ENCODE results near the gene SUN1. TPM values are rescaled to one million over a fixed set of nuclear protein-coding genes. Genes with fewer than 3 reads are reported as not detected.
A peak's percentile ranks its signal among the peaks of the same experiment; 100 is the strongest.

The SUN1 gene
- total and polyA plus RNA-seq, 10 of the 15 experiments (the other 5 are each of a cell fraction or from before 2014, with no cell fraction given) = 27.8 to 107 (median 65.8) TPM

- no peak for TF ChIP-seq ZSCAN29 (IDR thresholded peaks at IDR 0.05)
- TF ChIP-seq EZH2 (IDR thresholded peaks at IDR 0.05; ENCODE audit: borderline replicate concordance, control insufficient read depth, low read depth, low read length) = no peak
- no peak for TF ChIP-seq NFYB (IDR thresholded peaks at IDR 0.05; ENCODE audit: insufficient read depth, low read depth, low read length)
- no peak for TF ChIP-seq CBX3 (IDR thresholded peaks at IDR 0.05; ENCODE audit: borderline replicate concordance, low read depth)
- no peak for TF ChIP-seq JUND (IDR thresholded peaks at IDR 0.05; ENCODE audit: low read depth, low read length)
These were observed 2.7 kb downstream of the SUN1 start (continued) for GRCh38 chr7:835021-835420.

DNA sequence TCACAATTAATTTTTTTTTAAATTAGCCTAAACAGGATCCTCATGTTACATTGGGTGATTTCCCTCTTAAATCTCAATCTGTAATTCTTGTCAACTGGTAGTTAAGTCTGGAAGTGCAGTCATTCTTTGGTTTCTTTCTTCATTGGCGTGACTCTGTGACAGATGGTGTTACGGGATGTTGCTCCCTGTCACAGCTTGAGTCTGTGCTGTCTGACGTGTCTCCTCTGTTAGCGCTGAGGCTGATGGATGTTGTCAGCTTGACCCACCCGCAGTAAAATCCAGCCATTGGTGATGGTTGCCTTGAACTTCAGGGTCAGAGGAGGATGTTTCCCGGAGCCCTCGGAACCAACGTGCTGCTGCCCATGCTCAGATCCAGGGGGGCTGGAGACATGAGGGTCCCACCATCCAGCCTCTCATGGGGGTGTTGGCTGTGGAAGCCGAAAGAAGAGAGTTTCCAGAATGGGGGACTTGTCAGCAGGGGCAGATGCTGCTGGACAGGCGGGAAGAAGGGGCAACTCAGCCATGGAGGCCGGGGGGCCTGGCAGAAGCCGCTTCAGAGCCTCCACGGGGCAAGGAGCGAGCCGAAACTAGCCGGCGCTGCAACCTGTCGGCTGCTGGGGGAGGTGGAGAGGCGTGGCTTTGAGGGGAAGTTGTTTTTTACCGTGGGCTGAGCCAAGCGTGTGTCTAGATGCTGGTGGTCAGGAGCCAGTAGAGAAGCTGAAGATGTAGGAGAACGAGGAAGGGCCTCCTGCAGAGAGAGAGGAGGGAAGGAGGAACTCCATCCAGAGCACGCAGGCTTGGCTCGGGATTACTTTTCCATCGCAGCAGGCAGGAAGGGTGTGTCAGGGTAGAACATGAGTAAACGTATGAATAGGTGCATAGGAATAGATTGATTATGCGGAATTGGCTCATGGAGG, 3.5 kb downstream of the SUN1 start:
- in situ Hi-C loops (cut with MboI) = no loop called here
- Histone ChIP-seq H2AFZ (ENCODE audit: control insufficient read depth, low read depth, low read length) (no peak overlapping the region), H3K9ac (ENCODE audit: control insufficient read depth, insufficient read depth, low read length) (peak overlapping the region; percentile 8; the same call in 1 of the 2 replicates), H3K4me2 (ENCODE audit: control insufficient read depth, insufficient read depth) (no peak overlapping the region), H3K79me2 (ENCODE audit: control insufficient read depth, insufficient read depth, low read length) (peaks cover 33% of the 10 kb centered on the region), H3K4me3 (no peak overlapping the region), H3K4me1 (ENCODE audit: control insufficient read depth, insufficient read depth, low read length) (peaks cover 18% of the 10 kb centered on the region), H3K27me3 (replicated peaks in 1 of 2; ENCODE audit: control insufficient read depth in 2 of 2, insufficient read depth in 2 of 2, low read length in 1 of 2) (no peaks in the 10 kb centered on the region), H4K20me1 (ENCODE audit: control insufficient read depth, insufficient read depth) (no peaks in the 10 kb centered on the region; the same call in 1 of the 2 replicates), H3K36me3 (ENCODE audit: control insufficient read depth in 2 of 2, insufficient read depth in 2 of 2, low read length in 1 of 2) (peaks cover 4 to 16% of the 10 kb centered on the region in 2 experiments; a peak in 3 of 4 replicates), H3K9me3 (replicated peaks; ENCODE audit: control insufficient read depth, insufficient read depth, low read length) (no peaks in the 10 kb centered on the region), H3K27ac (ENCODE audit: control insufficient read depth, insufficient read depth) (no peak overlapping the region; the same call in 1 of the 2 replicates)
- no peak for DNase-seq (ENCODE audit: low read depth, low spot score)
- CTCF ChIA-PET = interaction anchor here (0.7 to 1.5 kb wide), 3 partner anchors 18 to 199 kb away, joined by 3 to 6 read pairs (median 3); no protein-coding TSS in a partner anchor
- ATAC-seq = no peak
- intact Hi-C loops (cut with micrococcal nuclease; ENCODE audit: unreplicated experiment) = no loop called here
- FAIRE-seq = no peak
- SMC1A ChIA-PET (ENCODE audit: uncharacterized antibody, unreplicated experiment) = interaction anchor here (1.0 kb wide), 1 partner anchor 37 kb away, joined by 5 read pairs; no protein-coding TSS in a partner anchor
- 77% methylated on average over 27 of the region's 27 CpGs for WGBS (ENCODE audit: insufficient coverage, insufficient replicate concordance, low lambda C conversion rate, missing lambda C conversion rate)
- POLR2A ChIA-PET = no interaction called here
- TF ChIP-seq ZNF24 (IDR thresholded peaks at IDR 0.05) (no peak), CREM (IDR thresholded peaks at IDR 0.05; ENCODE audit: low read depth) (peak; percentile 30; the same call in 1 of the 2 replicates)
- RAD21 ChIA-PET (ENCODE audit: unreplicated experiment) = no interaction called here
- no TSS peak for BruUV-seq (replicated peaks)
